Type B pancreatic cell (in vitro differentiated cells): ENCODE measurements around the gene BNC2. TPM values are rescaled to one million over a fixed set of nuclear protein-coding genes. Genes with fewer than 3 reads are reported as not detected.
"Not testable (repeated sequence)": the region's sequence is repeated elsewhere in the genome, so short reads cannot be mapped to it uniquely, and the experiment has no call there.

Experiments used
- DNase-seq: peaks from one replicate; pipeline ENCODE4 v3.0.0; 2021; ENCODE audit warnings: mixed read lengths; ENCODE audit not compliant: unreplicated experiment; ENCODE audit errors: extremely low spot score
- H3K27ac Mint-ChIP-seq: 2 replicates; pipeline ENCODE4 v1.8.0; 2021; ENCODE audit warnings: mild to moderate bottlenecking, mixed read lengths
- H3K27me3 Mint-ChIP-seq: 2 replicates; pipeline ENCODE4 v1.8.0; 2021; ENCODE audit warnings: mixed read lengths
- H3K36me3 Mint-ChIP-seq: 2 replicates; pipeline ENCODE4 v1.8.0; 2021; ENCODE audit warnings: mixed read lengths
- H3K4me1 Mint-ChIP-seq: one replicate; pipeline ENCODE4 v1.8.0; 2021; ENCODE audit warnings: mixed read lengths; ENCODE audit not compliant: unreplicated experiment
- H3K4me3 Mint-ChIP-seq: 2 replicates; pipeline ENCODE4 v1.8.0; 2021; ENCODE audit warnings: mild to moderate bottlenecking, mixed read lengths
- H3K9me3 Mint-ChIP-seq: 2 replicates; pipeline ENCODE4 v1.8.0; 2021; ENCODE audit warnings: mixed read lengths
- long read RNA-seq: library from polyadenylated mRNA; unstranded; transcript quantifications from one replicate; pipeline ENCODE4 v2.0.0, GENCODE V29; 2020
- total RNA-seq: library from RNA; stranded (reverse); gene quantifications from 2 replicates; pipeline ENCODE4 v1.2.1, GENCODE V29; 2021; ENCODE audit warnings: low replicate concordance
- TF ChIP-seq, protein P1 (sequence below): fragments of 200-600 bp; sonication (generic); conservative IDR thresholded peaks from 2 replicates; pipeline ENCODE4 v1.5.0; 2021; ENCODE audit warnings: antibody characterized with exemption, mild to moderate bottlenecking

Gene BNC2, protein sequence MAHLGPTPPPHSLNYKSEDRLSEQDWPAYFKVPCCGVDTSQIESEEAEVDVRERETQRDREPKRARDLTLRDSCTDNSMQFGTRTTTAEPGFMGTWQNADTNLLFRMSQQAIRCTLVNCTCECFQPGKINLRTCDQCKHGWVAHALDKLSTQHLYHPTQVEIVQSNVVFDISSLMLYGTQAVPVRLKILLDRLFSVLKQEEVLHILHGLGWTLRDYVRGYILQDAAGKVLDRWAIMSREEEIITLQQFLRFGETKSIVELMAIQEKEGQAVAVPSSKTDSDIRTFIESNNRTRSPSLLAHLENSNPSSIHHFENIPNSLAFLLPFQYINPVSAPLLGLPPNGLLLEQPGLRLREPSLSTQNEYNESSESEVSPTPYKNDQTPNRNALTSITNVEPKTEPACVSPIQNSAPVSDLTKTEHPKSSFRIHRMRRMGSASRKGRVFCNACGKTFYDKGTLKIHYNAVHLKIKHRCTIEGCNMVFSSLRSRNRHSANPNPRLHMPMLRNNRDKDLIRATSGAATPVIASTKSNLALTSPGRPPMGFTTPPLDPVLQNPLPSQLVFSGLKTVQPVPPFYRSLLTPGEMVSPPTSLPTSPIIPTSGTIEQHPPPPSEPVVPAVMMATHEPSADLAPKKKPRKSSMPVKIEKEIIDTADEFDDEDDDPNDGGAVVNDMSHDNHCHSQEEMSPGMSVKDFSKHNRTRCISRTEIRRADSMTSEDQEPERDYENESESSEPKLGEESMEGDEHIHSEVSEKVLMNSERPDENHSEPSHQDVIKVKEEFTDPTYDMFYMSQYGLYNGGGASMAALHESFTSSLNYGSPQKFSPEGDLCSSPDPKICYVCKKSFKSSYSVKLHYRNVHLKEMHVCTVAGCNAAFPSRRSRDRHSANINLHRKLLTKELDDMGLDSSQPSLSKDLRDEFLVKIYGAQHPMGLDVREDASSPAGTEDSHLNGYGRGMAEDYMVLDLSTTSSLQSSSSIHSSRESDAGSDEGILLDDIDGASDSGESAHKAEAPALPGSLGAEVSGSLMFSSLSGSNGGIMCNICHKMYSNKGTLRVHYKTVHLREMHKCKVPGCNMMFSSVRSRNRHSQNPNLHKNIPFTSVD
- total RNA-seq: 7.6 and 80.9 TPM in 2 replicates
- long read RNA-seq, partial matches to known transcripts: 2 of 5 reads
- long read RNA-seq, other reads (novel, unspliced or antisense): 3 of 5 reads

DNA sequence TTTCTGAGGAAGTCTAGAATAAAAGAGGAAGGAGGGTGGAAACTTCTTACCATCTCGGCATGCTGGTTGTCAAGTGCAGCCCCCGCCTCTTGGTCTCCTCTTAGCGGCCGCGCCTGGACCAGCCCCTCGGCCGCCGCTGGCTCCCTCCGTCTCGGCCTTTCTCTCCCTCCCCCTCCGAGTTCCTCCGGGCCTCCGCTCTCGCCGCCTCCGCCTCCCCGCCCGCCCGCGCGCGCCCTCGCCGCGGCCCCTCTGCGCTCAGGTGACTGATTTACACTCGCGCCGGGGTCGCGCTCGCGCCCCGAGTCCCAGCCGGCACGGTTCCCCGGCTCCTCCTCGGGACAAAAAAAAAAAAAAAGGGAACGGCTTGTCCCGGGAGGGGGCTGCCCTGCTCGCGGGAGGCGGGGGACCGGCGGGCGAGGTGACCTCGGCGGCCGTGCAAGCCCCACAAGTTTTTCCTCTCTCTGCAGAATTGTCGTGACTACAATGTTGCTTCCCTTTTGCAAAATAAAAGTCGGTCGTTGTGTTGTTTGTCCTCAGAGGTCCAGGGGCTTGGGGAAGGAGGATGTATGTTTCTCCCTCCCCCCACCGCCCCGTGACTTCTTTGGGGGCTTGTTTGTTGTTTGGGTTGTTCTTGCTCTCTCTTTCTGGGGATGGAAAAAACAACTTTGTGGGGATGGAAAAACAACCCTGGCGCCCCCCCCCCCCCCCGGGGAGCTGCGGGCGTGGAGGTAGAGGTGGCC, at the start of gene BNC2:
Gene BNC2, minus strand, starts transcription at position 75 of the 740 bp plus-strand sequence. Its CDS starts 22 bp downstream, at position 53.
- peaks cover 20% of the 10 kb centered on the region for H3K4me1 Mint-ChIP-seq
- no peaks in the 10 kb centered on the region for H3K36me3 Mint-ChIP-seq
- H3K9me3 Mint-ChIP-seq: no peaks in the 10 kb centered on the region
- DNase-seq: peak; percentile 85
- peak within 1 kb of the TSS; percentile 63 for H3K27ac Mint-ChIP-seq
- H3K4me3 Mint-ChIP-seq: peak within 1 kb of the TSS; percentile 98
- TF ChIP-seq, protein P1, sequence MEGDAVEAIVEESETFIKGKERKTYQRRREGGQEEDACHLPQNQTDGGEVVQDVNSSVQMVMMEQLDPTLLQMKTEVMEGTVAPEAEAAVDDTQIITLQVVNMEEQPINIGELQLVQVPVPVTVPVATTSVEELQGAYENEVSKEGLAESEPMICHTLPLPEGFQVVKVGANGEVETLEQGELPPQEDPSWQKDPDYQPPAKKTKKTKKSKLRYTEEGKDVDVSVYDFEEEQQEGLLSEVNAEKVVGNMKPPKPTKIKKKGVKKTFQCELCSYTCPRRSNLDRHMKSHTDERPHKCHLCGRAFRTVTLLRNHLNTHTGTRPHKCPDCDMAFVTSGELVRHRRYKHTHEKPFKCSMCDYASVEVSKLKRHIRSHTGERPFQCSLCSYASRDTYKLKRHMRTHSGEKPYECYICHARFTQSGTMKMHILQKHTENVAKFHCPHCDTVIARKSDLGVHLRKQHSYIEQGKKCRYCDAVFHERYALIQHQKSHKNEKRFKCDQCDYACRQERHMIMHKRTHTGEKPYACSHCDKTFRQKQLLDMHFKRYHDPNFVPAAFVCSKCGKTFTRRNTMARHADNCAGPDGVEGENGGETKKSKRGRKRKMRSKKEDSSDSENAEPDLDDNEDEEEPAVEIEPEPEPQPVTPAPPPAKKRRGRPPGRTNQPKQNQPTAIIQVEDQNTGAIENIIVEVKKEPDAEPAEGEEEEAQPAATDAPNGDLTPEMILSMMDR: peak; percentile 35
- H3K27me3 Mint-ChIP-seq: peaks cover 46% of the 10 kb centered on the region

DNA sequence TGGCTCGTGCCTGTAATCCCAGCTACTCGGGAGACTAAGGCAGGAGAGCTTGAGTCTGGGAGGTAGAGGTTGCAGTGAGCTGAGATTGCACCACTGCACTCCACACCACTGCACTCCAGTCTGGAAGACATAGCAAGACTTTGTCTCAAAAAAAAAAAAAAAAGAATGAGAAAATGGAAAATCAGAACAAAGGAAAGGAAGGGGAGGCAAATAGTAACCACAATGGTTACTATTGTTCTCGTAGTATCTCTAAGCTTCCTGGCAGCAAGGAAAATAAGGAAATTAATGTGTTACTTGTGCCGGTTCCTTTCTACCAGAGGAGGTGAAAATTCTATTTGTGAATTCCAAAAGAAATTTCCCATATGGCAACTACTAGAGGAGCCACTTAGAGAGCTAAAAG, 48.5 kb upstream of the BNC2 start:
- no peak overlapping the region for H3K27ac Mint-ChIP-seq
- H3K9me3 Mint-ChIP-seq: peaks cover 9% of the 10 kb centered on the region
- H3K4me3 Mint-ChIP-seq: no peak overlapping the region
- DNase-seq: no peak
- peaks cover 3% of the 10 kb centered on the region for H3K36me3 Mint-ChIP-seq
- TF ChIP-seq, protein P1: no peak
- H3K27me3 Mint-ChIP-seq: no peaks in the 10 kb centered on the region
- H3K4me1 Mint-ChIP-seq: no peaks in the 10 kb centered on the region

DNA sequence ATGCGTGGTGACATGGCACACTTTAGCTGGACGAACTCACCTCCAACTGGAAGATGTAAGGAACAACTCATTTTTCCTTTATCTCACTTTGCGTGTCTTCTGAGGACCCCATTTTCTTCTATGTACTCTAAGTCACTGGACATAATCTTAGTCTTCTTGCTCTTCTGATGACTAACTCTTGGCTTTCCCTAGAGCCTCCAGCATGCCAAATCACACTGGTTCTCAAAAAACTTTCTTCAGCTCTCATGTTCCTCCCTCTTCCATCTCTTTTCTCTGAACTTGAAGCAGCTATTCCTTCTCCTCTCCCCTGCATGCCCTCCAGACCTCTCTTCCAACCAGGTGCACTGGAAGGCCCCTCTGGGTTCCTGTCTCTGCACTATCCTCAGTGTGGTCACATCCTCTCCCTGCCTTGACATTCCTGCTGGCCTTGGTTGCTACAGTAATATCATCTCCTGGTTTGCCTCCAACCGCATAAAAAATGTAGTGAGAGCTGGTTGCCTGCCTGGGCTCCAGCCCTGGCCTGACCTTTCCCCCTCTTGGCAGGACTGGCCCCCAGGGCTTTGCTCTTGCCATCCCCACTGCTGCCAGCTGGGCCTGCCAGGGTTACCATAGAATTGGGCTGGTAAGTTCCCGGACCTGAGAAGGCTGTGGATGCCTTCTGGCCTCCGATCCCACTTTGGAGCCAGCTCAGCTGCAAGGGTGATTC, 44.8 kb upstream of the BNC2 start:
- no peak for DNase-seq
- TF ChIP-seq, protein P1: no peak
- H3K27ac Mint-ChIP-seq: no peak overlapping the region
- H3K9me3 Mint-ChIP-seq: peaks cover 9% of the 10 kb centered on the region
- H3K36me3 Mint-ChIP-seq: peaks cover 3% of the 10 kb centered on the region
- H3K4me1 Mint-ChIP-seq: no peaks in the 10 kb centered on the region
- no peak overlapping the region for H3K4me3 Mint-ChIP-seq
- H3K27me3 Mint-ChIP-seq: no peaks in the 10 kb centered on the region

DNA sequence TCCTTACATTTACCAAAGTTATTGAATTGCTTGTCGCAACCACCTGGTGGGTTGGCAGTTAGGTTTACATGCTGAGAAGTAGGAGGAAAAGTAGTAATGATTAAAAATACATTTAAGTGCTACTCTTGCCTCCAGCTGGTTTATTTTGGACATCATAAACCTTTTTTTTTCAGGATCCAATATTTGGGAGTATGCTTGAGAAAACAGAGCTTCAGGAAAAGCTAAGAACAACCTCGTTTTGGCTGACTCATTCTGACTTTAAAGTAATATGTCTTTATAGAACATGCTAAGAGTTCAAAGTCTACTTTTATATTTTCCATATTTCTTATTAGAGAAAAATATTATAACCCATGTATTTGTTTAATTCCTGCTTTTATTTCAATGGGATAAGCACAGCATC, 41.7 kb upstream of the BNC2 start:
- H3K27me3 Mint-ChIP-seq: no peaks in the 10 kb centered on the region
- no peak overlapping the region for H3K27ac Mint-ChIP-seq
- no peak overlapping the region for H3K4me3 Mint-ChIP-seq
- no peaks in the 10 kb centered on the region for H3K4me1 Mint-ChIP-seq
- no peak for DNase-seq
- peaks cover 6% of the 10 kb centered on the region for H3K9me3 Mint-ChIP-seq
- peaks cover 3% of the 10 kb centered on the region for H3K36me3 Mint-ChIP-seq
- TF ChIP-seq, protein P1: no peak

DNA sequence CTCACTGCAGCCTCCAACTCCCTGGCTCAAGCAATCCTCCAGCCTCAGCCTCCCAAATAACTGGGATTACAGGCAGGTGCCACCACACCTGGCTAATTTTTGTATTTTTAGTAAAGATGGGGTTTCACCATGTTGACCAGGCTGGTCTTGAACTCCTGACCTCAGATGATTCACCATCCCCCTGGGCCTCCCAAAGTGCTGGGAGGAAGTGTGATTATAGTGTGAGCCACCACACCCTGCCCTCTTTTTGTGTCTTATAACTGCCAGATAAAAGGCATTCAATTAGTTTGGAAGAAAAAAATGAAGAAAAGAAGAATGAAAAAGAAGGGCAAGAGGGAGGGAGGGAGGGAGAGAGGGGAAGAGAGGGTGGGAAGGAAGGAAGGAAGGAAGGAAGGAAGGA, 37.7 kb upstream of the BNC2 start:
- H3K27ac Mint-ChIP-seq, DNase-seq, H3K4me3 Mint-ChIP-seq, H3K4me1 Mint-ChIP-seq, H3K9me3 Mint-ChIP-seq, H3K36me3 Mint-ChIP-seq, H3K27me3 Mint-ChIP-seq: not testable (repeated sequence)
